ENCODE measurements around the gene ADAT1.

The ADAT1 gene

DNA sequence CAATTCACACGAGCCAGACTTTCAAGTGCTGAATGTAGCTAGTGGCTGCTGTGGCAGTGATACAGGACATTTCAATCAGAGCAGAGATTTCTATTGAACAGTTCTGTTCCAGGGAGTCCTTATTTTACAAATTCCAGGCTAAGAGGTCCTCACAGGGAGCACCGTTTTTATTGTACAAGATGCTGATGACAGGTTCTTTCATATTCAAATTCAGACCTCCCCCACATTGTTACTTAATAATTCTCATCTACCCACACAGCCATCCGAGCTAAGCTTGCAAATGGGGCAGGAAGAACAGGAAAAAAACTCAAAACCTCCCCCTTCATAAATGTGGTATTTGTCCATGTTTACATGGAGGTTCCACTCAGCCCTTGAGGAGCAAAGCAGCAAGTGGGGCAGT, 47.1 kb downstream of the ADAT1 start:
- DNase-seq (ENCODE audit: low read depth): no peak

DNA sequence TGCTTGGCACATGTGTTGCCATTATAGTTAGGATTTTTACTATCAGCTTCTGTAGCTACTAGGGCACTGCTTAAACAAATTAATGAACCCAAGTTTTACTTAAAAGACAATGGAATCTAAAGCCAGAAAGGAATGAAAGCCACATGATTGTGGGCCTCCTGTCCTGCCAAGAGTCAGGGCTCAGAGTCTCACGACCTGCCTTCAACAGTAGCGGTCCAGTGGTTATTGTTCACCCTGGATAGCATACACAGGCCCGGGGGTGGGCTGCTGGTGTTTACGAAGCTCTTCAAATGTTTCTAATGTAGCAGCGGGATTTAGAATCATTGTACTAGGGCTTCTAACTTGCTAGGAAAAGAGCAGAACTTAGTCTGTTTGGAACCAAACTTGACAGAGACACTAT, 49.1 kb downstream of the ADAT1 start:
- no peak for DNase-seq (ENCODE audit: low read depth)

DNA sequence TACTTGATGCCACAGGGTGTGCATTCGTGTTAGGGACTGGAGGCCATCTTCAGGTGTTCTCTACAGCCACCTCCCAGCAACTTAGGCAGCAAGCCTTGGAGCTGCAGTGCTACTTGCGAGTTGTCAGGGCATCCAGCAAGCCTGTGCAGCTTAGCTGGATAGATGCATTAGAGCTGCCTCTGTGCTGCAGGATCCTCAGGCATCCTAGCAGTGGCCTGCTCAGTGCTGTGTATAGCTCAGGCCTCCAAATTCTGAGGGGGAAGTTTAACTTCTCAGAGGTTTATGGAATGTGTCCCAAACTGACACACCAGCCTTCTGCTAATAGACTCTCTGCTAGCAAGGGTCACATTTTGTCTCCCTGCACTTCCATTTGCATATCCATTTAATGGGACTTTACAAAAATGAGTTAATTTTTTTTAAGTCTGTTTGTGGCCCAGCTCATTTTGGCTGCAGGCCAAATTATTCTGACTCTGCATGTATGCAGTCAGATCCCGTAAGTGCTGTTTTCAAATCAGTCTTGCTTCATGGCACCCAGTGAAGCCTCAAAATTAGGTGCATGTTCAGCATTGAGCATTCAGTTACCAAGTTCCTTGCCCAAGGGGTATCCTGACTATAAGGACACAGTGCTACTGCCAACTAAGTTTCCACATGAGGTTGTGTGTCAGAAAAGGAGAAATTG, 50.1 kb downstream of the ADAT1 start:
- DNase-seq (ENCODE audit: low read depth): no peak

DNA sequence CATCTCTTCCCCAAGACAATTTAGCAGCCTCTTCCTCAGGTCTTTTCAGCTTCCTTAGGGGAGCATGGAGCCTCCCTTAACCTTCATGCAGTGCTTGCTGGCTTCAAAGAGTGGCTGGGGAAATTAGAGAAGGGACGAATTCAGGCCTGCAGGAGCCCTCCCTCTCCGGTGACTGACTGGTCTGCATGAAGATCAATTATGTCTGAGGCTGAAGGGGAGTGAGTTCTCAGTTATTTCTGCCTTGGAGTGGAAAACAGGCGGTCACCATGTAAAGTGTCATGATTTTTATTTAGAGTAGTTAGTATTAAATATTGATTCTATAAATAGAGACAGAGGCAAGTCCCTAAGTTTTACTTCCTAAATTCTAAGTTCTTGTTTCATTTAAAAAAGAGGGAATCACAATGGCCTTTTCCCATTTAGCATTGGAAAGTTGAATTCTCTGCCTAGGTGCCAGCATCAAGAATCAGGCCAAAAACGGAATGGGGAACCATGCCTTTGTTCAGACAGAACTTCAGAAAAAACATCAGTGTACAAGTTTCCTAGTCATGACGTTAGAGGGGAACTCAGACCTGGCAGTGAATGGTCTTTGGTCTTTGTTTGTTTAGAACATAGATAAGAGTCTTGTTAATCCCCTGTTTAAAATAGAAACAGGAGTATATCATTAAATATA, 52.5 kb downstream of the ADAT1 start:
- DNase-seq (ENCODE audit: low read depth): no peak

DNA sequence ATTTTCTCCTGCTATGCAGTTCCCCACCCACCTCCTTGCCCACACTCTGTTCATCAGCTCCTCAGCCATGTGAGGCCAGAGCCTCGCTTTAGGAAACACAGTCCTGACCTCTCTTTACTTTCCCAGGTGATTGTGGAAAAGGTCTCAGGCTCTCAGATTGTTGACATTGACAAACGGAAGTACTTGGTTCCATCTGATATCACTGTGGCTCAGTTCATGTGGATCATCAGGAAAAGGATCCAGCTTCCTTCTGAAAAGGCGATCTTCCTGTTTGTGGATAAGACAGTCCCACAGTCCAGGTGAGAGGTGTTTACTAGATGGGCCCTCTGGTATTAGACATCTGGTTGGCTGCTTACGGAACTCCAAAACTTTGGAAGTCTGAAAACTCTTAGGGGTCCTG, 55.2 kb downstream of the ADAT1 start:
- no peak for DNase-seq (ENCODE audit: low read depth)

DNA sequence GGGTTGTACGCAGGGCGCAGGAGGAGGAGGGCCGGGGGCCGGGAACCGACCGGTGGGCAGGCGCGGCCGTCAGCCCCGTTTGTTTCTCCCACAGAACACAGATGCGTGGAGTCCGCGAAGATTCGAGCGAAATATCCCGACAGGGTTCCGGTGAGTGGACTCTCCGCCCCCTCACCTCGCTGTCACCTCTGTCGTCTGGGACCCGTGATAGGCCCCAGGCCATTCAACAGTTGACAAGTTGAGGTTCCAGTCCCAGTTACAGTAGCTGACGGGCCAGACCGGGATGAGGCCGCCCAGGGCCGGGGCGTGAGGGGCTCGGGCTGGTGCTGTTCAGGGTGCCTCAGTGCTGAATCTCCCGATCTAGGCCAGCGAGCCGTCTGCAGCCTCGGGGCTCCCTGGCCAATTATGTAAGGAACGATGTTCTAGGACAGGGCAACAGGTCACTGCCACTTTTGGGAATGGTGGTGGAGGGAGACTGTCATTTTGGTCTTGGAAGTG, 56.3 kb downstream of the ADAT1 start:
- no peak for DNase-seq (ENCODE audit: low read depth)

DNA sequence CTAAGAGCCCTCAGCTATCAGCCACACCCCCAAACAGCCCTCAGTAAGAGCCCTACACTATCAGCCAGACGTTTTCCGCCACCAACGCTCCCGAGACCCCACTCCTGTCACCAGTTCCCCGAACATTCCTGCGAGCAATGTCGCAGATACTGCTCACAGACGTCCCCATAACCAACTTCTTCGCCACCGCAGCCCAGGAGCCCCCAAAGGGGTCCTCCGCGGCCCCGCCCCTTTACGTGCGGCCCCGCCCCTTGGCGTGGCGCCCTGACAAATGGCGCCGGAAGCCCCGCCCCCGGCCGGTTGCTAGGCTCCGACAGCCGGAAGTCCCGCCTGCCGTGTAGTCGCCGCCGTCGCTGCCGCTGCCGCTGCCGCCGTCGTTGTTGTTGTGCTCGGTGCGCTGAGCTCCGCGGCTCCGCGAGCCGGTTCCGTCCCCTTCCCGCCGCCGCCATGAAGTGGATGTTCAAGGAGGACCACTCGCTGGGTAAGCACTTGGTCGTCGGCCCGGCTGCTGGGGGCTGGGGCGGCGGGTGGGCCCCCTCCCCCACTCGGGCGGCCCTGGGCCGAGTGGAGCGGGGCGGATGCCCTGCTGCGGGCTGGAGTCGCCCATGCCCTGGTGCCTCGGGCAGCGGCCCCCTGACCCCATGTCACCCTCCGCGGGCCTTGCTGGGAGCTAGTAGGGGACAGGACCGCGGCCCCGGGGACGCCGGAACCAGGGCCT, 56.9 kb downstream of the ADAT1 start, which contains the start of gene GABARAPL2:
Gene GABARAPL2, plus strand, starts transcription at position 340 of the 718 bp plus-strand sequence. Its CDS starts 108 bp downstream, at position 448.
- DNase-seq (ENCODE audit: low read depth): peak; percentile 63

DNA sequence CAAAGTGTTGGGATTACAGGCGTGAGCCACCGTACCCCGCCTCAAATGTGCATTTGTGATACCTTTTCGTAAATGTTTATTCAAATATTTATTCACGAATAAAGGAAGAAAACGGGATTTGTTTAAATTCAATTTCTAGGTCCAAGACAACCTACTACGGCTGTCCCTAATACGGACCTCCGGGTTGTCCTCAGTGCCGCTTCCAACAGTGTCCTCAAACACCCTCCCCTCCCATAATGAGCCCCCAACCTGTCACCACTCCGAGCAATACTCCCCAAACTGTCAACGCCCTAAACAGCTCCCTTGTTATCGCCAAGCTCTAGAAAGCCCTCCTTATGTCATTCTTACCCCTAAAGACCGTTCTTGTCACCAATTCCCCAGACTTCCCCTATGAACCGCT, 57.4 kb downstream of the ADAT1 start:
- DNase-seq (ENCODE audit: low read depth): no peak

DNA sequence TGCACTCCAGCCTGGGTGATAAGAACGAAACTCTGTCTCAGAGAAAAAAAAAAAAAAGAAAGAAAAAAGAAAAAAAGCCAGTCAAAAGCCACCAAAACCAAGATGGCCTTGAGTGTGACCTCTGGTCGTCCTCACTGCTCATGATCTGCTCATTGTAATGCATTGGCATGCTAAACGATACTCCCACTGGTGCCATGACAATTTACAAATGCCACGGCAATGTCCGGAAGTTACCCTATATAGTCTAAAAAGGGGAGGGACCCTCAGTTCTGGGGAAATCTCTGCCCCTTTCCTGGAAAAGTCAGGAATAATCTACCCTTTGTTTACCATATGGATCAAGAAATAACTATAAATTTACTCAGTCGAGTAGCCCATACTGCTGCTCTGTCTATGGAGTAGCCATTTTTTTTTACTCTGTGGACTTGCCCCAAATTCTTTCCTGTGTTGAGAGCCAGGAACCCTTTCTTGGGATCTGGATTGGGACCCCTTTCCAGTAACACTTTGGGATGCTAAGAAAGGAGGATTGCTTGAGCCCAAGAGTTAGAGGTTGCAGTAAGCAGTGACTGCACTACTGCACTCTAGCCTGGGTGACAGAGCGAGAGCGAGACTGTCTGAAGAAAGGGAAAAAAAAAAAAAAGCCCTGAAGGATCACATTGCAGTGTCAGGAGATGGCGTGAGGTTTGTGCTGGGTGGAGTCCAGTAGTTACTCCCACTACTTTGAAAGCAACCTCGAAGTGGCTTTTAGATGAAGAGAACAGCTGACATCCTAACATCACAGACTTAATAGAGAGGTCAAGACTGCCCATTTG, 63.3 kb downstream of the ADAT1 start:
- peak; percentile 78 for DNase-seq (ENCODE audit: low read depth)

DNA sequence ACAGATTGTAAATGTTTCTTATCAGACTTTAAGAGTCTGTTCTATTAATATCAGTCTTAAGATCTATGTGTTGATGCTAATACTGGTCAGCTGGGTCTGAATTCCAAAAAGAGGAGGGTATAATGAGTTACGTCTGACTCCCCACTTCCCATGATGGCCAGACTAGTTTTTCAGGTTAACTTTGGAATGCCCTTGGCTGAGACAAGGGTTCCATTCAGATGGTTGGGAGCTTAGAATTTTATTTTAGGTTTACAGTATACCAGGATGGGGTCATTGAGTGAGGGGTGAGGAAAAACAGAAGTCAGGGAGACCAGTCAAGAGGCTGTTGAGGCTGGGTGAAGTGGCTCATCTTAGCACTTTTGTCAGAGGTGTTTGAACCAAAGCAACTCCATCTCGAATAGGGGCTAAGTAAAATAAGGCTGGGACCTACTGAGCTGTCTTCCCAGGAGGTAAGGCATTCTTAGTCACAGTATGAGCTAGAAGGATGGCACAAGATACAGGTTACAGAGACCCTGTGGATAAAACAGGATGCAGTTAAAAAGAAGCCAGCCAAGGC, 64.2 kb downstream of the ADAT1 start:
- DNase-seq (ENCODE audit: low read depth): no peak

DNA sequence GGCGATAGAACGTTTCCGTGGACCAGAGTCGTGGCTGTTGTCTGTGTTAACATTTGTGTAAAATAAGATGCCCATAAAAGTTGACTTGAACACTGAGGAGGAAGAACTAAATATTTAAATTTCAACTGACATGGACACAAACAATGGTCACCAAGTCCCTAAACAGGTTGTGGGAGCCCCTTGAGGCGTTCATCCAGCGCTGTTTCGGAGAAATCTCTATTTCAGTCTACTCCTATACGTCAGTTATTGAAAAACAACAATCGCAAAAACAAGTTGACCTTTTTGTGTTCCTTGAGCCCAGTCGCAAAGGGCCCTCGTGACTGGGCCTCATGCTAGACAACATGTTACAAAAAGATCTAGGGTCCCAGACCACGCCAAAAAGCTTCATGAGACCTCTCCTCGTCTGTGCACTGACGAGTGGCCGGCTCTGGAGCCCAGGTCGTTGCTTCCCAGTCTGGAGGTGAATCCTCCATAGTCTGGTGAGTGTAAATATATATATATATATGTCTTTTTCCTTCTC, 66.6 kb downstream of the ADAT1 start:
- DNase-seq (ENCODE audit: low read depth): no peak

DNA sequence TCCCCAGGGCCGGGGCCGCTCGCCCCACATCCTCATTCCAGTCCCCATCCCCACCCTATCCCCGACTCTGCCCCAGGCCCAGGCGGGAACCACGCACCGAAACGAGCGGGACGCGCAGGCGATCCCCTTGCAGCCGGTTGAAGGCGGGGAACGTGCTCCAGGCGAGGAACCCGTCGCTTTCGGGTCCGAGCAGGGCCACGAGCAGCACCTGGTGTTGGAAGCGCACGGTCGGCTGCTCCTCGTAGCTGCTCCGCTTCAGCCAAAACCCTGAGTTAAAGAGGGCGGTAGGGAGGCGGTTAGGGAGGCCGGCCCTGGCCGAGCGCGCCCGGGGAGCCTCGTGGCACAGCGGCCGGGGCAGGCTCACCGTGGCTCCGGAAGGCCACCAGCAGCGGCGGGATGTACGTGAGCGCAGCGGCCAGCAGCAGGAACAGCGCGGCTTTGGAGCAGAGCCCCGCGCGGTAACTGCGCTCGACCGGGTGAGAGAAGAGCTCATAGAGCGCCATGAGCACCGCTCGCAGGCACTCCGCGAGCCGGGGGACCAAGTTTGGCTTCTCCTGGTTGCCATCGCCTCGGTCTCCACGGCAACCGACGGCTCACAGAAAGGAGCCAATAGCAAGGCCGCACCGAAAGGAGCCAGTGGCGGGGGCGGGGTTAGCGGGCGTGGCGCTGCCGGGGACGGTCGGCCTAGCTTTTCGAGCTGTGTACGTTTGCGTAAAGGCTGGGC, 67.2 kb downstream of the ADAT1 start, which contains the start of gene TMEM231:
Gene TMEM231, minus strand, starts transcription at position 546 of the 724 bp plus-strand sequence. Its CDS starts 43 bp downstream, at position 503.
- peak; percentile 94 for DNase-seq (ENCODE audit: low read depth)

DNA sequence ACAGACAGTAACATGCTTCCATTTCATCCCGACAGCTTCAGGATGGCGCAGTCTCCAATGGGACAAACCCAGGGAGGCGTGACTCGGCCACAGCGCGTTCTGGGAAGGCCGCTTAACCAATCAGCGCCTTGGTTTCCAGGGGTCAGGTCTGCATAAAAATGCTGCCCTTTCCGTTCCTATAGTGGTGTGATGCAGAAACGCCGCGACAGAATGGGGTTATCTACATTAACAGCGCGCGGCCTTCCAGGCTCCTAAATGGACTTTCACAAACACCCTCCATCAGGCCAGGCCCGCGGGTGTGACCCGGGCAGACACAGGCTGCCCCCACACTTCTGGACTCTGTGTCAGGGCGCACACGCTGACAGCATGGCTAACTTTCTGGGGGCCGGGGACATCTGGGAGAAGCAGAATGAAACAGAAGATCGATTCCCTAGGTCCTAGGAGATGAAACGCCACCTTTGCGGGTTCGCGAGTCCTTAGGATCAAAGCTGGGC, 67.8 kb downstream of the ADAT1 start:
- DNase-seq (ENCODE audit: low read depth): peak; percentile 90

DNA sequence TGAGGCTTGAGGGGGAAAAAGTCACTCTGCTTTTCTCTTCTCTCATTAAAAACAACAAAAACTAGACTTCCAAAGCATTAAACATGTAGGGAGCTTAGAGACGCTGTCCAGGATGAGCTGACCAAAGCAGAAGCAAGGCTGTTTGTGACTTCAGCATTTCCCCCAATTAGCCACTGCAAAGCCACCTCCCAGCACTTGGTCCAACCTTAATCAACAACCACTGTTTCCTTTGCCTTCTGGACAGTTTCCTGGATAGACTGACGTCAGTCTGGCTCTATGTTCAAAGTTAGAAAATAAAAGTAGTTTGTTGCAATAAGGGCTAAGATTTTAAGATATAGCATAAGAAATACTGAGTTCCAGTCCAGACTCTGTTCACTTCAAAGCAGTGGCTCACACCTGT, 70.1 kb downstream of the ADAT1 start:
- no peak for DNase-seq (ENCODE audit: low read depth)

DNA sequence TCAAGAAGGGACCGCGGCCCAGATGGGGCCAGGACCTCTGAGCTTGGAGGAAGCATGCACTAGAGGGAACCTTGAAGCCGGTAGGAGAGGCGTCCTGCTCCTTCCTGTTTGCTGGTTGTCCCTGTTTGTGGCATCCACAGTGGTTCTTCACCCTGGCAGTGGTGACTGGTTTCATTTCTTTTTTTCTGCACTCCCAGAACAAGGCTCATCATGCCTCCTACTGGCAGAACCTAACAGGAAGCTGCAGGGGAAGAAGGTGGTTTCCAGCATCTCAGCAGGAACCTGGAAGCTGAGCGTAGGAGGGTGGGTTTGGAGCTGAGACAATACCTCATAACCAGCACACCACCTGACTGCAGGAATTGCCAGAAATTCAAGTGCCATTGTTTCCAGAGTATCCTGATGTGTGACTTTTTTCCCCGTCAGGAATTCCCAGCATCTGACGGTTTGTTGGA, 72.8 kb downstream of the ADAT1 start:
- DNase-seq (ENCODE audit: low read depth): no peak

All from fibroblast of gingiva (primary cell).